GM15510 (cell line): ENCODE results near the gene PDGFD.

Experiments used
- POLR2A ChIP-seq: IDR thresholded peaks from 3 replicates; pipeline ENCODE4 v1.6.1; 2011; ENCODE audit warnings: borderline replicate concordance; ENCODE audit not compliant: insufficient read length; ENCODE audit errors: extremely low read depth

The PDGFD gene

DNA sequence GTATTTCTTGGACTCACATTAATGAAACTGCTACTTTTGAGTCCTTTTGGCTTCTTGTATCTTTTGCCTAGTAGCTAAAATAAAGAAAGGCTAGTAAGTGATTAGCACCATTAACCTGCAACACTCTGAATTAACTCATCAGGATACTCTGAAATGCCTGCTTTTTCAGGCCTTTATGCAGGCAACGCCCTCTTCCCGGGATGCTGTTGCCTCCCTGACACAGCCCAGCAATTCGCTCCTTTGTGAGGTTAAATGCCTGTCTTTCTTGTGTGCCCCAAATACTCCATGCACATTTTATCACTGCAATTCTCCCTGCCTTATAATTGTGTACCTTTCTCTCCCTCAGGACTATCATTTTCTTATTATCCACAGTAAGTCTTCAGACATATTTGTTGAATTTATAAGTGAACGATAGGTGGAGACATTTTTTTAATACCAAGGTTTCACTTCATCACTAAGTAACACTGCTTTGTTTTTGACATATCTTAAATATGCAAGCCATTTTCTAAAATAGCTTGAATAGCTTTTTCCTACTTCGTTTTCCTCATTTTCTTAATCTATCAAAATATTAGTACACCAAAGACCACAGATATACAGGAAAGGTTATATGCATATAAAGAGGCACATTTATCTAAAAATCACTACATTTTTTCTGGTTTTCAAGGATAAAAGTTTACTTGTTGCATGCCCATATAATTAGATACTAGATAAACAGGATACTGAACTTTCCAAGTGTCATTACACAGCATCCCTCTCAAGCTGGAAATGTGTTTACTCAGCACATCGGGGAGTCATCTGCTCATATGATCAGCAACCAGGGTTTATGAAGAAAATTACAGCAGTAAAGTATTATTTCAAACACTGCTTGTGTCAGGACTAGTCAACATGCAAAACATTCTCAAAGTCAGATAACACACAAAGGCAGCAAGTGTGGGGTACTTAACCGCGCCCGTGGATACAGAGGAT, 176.0 kb downstream of the PDGFD start:
- TF ChIP-seq POLR2A, result no peak

DNA sequence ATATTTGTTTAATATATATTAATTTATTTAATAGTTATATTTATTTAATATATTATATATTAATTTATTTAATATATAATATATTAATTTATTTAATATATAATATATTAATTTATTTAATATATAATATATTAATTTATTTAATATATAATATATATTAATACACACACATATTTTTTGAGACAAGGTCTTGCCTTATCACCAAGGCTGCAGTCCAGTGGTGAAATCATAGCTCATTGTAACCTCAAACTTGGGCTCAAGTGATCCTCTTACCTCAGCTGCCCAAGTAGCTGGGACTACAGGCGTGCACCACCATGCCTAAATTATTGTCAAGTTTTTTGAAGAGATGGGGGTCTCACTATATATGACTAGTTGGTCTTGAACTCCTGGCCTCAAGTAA, 178.9 kb downstream of the PDGFD start:
- no peak for TF ChIP-seq POLR2A

GRCh38 chr11:103980108-103980507, 183.8 kb downstream of the PDGFD start:
- no peak for TF ChIP-seq POLR2A

- TF ChIP-seq POLR2A, result no peak
These were observed 185.0 kb downstream of the PDGFD start for GRCh38 chr11:103978616-103979595.

DNA sequence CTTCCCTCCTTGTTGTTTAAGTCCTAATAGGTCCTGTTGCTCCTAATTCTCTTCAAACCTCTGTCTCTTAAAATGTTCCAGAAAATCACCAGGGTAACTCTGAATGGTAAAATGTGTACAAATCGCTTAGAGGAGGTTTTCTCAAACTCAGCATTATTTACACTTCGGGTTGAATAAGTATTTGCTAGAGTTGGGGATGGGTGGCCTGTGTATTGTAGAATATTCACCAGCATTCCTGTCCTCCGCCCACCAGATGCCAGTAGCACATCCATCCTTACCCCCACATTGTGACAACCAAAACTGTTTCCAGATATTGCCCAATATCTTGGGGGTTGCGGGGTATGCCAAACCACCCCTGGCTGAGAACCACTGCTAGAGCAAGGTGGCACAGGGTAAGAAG, 191.9 kb downstream of the PDGFD start:
- no peak for TF ChIP-seq POLR2A

DNA sequence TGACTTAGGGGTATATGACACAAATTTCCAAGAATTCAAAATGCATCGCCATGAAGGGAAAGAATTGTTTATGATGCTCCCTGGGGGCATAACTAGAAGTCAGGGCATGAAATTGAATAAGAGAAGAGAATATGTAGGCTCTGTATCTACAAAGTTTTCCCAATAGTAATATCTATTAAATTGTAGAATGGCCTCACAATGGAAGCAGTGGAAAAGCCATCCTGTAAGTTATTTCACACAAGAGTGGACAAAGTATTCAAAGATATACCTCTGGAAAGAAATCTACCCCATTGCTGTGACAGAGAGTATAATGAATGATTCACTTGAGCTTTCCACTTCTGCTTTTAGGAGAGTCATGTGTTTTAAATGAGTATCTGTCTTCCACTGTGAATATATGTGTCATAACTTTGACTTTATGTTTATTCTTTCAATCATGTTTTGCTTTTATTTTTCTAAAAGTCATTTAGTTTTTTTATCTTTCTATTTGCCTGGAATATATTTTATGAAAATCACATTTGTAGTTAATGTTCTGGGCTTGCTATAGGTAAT, 193.2 kb downstream of the PDGFD start:
- TF ChIP-seq POLR2A, result no peak

- TF ChIP-seq POLR2A, result no peak
These were observed 195.3 kb downstream of the PDGFD start for GRCh38 chr11:103968685-103969084.

DNA sequence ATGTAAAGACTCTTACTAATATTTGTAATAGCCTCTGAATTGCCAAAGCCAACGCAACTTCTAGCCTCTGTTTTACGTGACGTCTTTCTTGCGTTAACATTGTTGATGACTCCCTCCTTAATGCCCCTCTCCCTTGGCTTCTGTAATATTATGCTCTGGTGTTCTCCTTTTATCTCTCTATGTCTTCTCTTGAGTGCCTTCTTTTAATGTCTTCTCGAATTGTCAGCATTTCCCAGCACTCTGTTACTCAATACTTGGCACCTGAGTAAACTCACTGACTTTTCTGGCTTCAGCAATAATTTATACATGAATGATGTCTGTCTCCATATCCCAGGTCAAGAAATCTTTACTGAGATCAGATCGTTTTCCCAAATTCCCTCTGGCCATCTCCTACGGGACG, 196.0 kb downstream of the PDGFD start:
- no peak for TF ChIP-seq POLR2A

DNA sequence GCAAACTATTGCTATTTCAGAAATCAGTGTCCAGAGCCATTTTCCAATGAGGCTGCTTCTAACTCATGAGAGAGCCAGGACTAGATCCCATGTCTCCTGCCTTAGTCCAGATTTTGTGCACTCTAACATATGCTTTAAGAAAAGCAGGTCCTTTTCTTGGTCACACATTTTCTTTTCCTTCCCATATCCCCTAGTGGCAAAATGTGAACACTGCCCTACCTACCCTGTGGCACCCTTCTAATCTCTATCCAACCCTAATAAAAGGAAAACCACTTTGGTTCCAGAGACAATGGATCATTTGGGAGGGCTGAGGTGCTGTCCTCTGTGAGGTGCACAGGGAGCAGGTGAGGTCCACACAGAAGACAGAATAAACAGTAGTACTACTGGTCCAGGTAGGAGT, 199.6 kb downstream of the PDGFD start:
- TF ChIP-seq POLR2A, result no peak

DNA sequence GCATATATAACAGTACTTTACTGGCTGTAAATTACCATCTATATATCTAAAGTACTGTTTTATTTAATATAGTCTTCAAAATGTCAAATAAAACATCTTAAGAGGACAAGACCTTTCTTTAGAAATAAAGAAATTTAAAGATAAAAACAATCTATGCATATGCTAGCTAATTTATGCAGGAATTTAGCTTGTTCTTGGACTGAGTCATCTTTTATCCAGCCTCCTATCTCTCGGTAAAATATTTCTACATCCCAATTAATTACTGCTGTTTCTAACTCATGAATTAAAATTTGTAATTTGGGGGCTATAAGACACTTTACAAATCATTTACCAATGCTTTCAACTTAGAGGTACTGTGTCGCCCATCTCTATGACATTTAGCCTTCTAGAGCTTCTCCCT, 200.3 kb downstream of the PDGFD start:
- no peak for TF ChIP-seq POLR2A

DNA sequence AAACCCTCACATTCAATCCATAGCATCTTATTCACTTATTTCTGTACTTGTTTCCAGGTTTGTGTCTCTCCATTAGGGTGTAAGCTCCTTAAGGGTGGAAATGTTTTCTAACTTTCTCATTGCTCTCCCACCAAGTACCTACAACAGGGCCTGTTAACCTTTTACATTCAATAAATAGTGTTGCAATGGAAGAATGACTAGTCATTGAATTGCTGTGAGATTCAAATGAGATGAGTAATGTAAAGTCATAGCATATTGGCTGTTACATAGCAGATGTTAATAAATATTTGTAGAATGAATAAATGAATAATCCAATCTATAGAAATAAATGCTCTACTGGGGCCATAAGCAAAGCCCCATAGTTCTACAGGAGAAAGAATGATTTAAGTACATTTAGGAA, 202.9 kb downstream of the PDGFD start:
- no peak for TF ChIP-seq POLR2A

- no peak for TF ChIP-seq POLR2A
These were observed 203.8 kb downstream of the PDGFD start for GRCh38 chr11:103960108-103960507.

- TF ChIP-seq POLR2A, result no peak
These were observed 204.5 kb downstream of the PDGFD start for GRCh38 chr11:103959279-103959942.

DNA sequence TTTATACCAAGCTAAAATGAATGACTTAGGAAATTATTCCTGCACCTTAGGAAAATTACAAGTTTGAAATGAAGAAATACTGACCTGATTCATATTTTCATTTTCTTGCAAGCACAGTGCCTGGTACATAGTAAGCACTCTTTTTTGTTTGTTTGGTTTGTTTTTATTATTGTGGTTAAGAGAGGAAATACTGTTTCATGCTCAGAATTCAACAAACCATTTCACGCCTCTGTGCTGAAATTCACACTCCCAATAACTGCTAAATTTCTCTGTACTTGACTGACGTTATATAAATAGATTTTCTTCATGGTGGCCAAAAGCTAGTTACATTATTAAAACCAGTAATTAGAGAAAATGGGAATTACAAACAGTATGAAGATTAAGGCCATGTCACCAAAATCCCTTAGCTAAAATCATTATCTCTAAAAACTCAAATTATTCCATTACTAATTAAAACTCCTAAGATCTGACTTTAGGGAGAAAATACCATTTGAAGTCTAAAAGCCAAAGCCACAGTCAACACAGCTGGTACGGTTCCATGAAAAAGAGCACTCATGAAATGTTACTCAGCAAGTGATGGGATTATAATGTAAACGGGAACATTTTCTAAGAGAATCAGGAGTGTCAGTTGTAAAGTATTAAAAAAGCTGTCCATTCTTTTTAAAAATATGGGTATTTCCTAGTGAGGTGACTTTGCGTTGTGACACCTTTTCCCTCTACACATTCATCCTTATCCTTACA, 205.3 kb downstream of the PDGFD start:
- no peak for TF ChIP-seq POLR2A
